Neural progenitor cell (in vitro differentiated cells): ENCODE results near the gene PLCB1. TPM values are rescaled to one million over a fixed set of nuclear protein-coding genes. Genes with fewer than 3 reads are reported as not detected.

Experiments
- DNase-seq: peaks from one replicate; pipeline ENCODE4 v3.0.0-alpha.2; 2016; ENCODE audit warnings: low spot score
- H2AFZ ChIP-seq: fragments of 200-600 bp; sonication (generic); replicated peaks from 2 replicates; pipeline ENCODE4 v1.6.1; 2016; ENCODE audit warnings: antibody characterized with exemption
- H3F3A ChIP-seq: fragments of 200-600 bp; sonication (generic); 2 replicates; pipeline ENCODE4 v1.6.1; 2016; ENCODE audit warnings: antibody characterized with exemption, low read depth
- H3K27ac ChIP-seq: fragments of 200-600 bp; sonication (generic); 2 replicates; pipeline ENCODE4 v1.5.1; 2016; ENCODE audit warnings: mild to moderate bottlenecking
- H3K27me3 ChIP-seq: fragments of 200-600 bp; sonication (generic); 2 replicates; pipeline ENCODE4 v1.6.1; 2016; ENCODE audit warnings: mild to moderate bottlenecking, moderate library complexity
- H3K36me3 ChIP-seq: fragments of 200-600 bp; sonication (generic); 2 replicates; pipeline ENCODE4 v1.5.1; 2016
- H3K4me1 ChIP-seq: fragments of 200-600 bp; sonication (generic); 2 replicates; pipeline ENCODE4 v1.6.1; 2016; ENCODE audit warnings: mixed run types
- H3K4me2 ChIP-seq: fragments of 200-600 bp; sonication (generic); 2 replicates; pipeline ENCODE4 v1.6.1; 2016
- H3K4me3 ChIP-seq: fragments of 200-600 bp; sonication (generic); 2 replicates; pipeline ENCODE4 v1.5.1; 2016
- H3K79me2 ChIP-seq: fragments of 200-600 bp; sonication (generic); 2 replicates; pipeline ENCODE4 v1.6.1; 2016; ENCODE audit warnings: low read depth
- H3K9ac ChIP-seq: fragments of 200-600 bp; sonication (generic); 2 replicates; pipeline ENCODE4 v1.6.1; 2016
- H3K9me3 ChIP-seq: fragments of 200-600 bp; sonication (generic); 2 replicates; pipeline ENCODE4 v1.5.1; 2016; ENCODE audit warnings: low read depth
- H4K20me1 ChIP-seq: fragments of 200-600 bp; sonication (generic); 2 replicates; pipeline ENCODE4 v1.6.1; 2016; ENCODE audit warnings: low read depth
- H3K27ac Mint-ChIP-seq: 3 replicates; pipeline ENCODE4 v1.8.0; 2021; ENCODE audit warnings: mixed read lengths
- H3K27me3 Mint-ChIP-seq: 2 replicates; pipeline ENCODE4 v1.8.0; 2022; ENCODE audit warnings: low read depth, mild to moderate bottlenecking, inconsistent platforms, moderate library complexity, mixed read lengths; ENCODE audit not compliant: insufficient read depth
- H3K36me3 Mint-ChIP-seq: 3 replicates; pipeline ENCODE4 v1.8.0; 2021; ENCODE audit warnings: mixed read lengths
- H3K4me1 Mint-ChIP-seq: 3 replicates; pipeline ENCODE4 v1.8.0; 2021; ENCODE audit warnings: mixed read lengths
- H3K4me3 Mint-ChIP-seq: 3 replicates; pipeline ENCODE4 v1.8.0; 2021; ENCODE audit warnings: mild to moderate bottlenecking, moderate library complexity, mixed read lengths
- H3K9me3 Mint-ChIP-seq: 3 replicates; pipeline ENCODE4 v1.8.0; 2020; ENCODE audit warnings: mixed read lengths
- EZH2 ChIP-seq: fragments of 200-600 bp; sonication (generic); IDR thresholded peaks from 2 replicates; pipeline ENCODE4 v1.6.1; 2017; ENCODE audit warnings: antibody characterized with exemption, mild to moderate bottlenecking, moderate library complexity
- EZH2phosphoT487 ChIP-seq: fragments of 200-600 bp; sonication (generic); IDR thresholded peaks from 2 replicates; pipeline ENCODE4 v1.6.1; 2017; ENCODE audit warnings: antibody characterized with exemption
- total RNA-seq: library from RNA; depleted of rRNA; stranded (reverse); fragments of >200 nt; gene quantifications from 2 replicates; pipeline ENCODE4 v1.2.3, GENCODE V29; 2015; ENCODE audit warnings: low replicate concordance
- TF ChIP-seq, protein P1 (sequence below): fragments of 200-600 bp; sonication (generic); IDR thresholded peaks from 2 replicates; pipeline ENCODE4 v1.5.1; 2017; ENCODE audit warnings: antibody characterized with exemption, mild to moderate bottlenecking

Gene PLCB1
- total RNA-seq, 1 donor from 2014 or later: 30.2 TPM

DNA sequence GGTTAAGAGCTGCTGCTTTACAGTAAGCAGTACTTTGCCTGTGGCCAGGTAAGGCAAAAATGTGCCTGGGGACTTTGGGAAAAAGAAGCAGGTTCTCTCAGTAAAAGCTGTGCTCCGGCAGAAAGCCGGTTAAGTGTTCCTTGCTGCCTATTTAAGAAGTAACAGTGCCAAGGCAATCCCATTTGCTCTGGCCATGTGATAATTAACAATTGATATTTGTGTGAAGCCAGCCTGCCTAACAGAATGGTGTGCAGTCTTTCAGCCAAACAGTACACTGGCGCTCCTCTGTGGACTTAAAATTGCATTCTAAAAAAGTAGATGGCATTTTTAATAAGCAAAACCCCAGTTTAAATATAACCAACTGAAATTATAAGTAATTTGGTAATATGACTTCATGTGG lies 430.3 kb downstream of the PLCB1 start:
- H3K9ac ChIP-seq: no peak overlapping the region
- H3K27ac Mint-ChIP-seq: no peak overlapping the region
- no peak overlapping the region for H3K4me3 Mint-ChIP-seq
- H3F3A ChIP-seq: no peaks in the 10 kb centered on the region
- no peak overlapping the region for H3K4me3 ChIP-seq
- DNase-seq: no peak
- no peaks in the 10 kb centered on the region for H3K4me1 Mint-ChIP-seq
- no peaks in the 10 kb centered on the region for H3K27me3 ChIP-seq
- no peaks in the 10 kb centered on the region for H4K20me1 ChIP-seq
- peaks cover 11% of the 10 kb centered on the region for H3K9me3 Mint-ChIP-seq
- H3K36me3 ChIP-seq: no peaks in the 10 kb centered on the region
- H3K27ac ChIP-seq: no peak overlapping the region
- TF ChIP-seq EZH2phosphoT487 (no peak), EZH2 (no peak)
- TF ChIP-seq, protein P1, sequence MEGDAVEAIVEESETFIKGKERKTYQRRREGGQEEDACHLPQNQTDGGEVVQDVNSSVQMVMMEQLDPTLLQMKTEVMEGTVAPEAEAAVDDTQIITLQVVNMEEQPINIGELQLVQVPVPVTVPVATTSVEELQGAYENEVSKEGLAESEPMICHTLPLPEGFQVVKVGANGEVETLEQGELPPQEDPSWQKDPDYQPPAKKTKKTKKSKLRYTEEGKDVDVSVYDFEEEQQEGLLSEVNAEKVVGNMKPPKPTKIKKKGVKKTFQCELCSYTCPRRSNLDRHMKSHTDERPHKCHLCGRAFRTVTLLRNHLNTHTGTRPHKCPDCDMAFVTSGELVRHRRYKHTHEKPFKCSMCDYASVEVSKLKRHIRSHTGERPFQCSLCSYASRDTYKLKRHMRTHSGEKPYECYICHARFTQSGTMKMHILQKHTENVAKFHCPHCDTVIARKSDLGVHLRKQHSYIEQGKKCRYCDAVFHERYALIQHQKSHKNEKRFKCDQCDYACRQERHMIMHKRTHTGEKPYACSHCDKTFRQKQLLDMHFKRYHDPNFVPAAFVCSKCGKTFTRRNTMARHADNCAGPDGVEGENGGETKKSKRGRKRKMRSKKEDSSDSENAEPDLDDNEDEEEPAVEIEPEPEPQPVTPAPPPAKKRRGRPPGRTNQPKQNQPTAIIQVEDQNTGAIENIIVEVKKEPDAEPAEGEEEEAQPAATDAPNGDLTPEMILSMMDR: no peak
- H2AFZ ChIP-seq: no peak overlapping the region
- no peaks in the 10 kb centered on the region for H3K9me3 ChIP-seq
- H3K4me2 ChIP-seq: no peak overlapping the region
- H3K4me1 ChIP-seq: no peaks in the 10 kb centered on the region
- peaks cover 2% of the 10 kb centered on the region for H3K27me3 Mint-ChIP-seq
- H3K79me2 ChIP-seq: no peaks in the 10 kb centered on the region
- peaks cover 2% of the 10 kb centered on the region for H3K36me3 Mint-ChIP-seq

DNA sequence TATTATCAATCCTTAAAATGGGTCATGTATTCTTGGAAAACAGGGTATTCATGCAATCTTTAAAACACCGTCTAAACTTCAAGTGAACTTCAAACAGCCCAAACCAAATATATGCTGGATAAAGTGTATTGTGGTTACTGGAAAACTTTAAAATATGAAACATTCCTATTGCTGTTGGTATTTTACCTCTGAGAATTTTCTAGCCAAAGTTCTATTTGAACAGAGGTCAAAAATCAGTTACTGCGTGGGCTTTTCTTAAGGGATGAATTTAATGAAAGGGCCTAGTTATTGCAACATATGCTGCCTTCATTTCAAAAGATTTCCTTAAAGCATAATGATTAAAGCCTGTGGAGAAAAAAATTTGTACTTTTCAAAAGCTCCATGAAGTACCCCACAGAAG lies 436.0 kb downstream of the PLCB1 start:
- no peak overlapping the region for H3K4me2 ChIP-seq
- no peak overlapping the region for H3K4me3 ChIP-seq
- H3K27ac Mint-ChIP-seq: no peak overlapping the region
- no peaks in the 10 kb centered on the region for H3K36me3 Mint-ChIP-seq
- H3F3A ChIP-seq: no peaks in the 10 kb centered on the region
- TF ChIP-seq, protein P1: no peak
- TF ChIP-seq EZH2phosphoT487 (no peak), EZH2 (no peak)
- no peak overlapping the region for H3K4me3 Mint-ChIP-seq
- no peak overlapping the region for H3K9ac ChIP-seq
- H3K27me3 Mint-ChIP-seq: peaks cover 2% of the 10 kb centered on the region
- no peak for DNase-seq
- no peak overlapping the region for H3K27ac ChIP-seq
- H3K4me1 ChIP-seq: no peaks in the 10 kb centered on the region
- H3K36me3 ChIP-seq: no peaks in the 10 kb centered on the region
- H3K27me3 ChIP-seq: no peaks in the 10 kb centered on the region
- no peaks in the 10 kb centered on the region for H3K79me2 ChIP-seq
- H3K9me3 Mint-ChIP-seq: peaks cover 6% of the 10 kb centered on the region
- H3K4me1 Mint-ChIP-seq: no peaks in the 10 kb centered on the region
- H3K9me3 ChIP-seq: no peaks in the 10 kb centered on the region
- no peak overlapping the region for H2AFZ ChIP-seq
- no peaks in the 10 kb centered on the region for H4K20me1 ChIP-seq

- Histone ChIP-seq H3K27ac (no peak overlapping the region), H3K79me2 (no peaks in the 10 kb centered on the region), H3F3A (no peaks in the 10 kb centered on the region), H3K4me3 (no peak overlapping the region), H4K20me1 (no peaks in the 10 kb centered on the region), H3K4me1 (no peaks in the 10 kb centered on the region), H3K4me2 (no peak overlapping the region), H3K36me3 (no peaks in the 10 kb centered on the region), H3K9ac (no peak overlapping the region), H3K27me3 (no peaks in the 10 kb centered on the region), H2AFZ (no peak overlapping the region), H3K9me3 (no peaks in the 10 kb centered on the region)
- TF ChIP-seq EZH2: no peak
- TF ChIP-seq, protein P1: no peak
- TF ChIP-seq EZH2phosphoT487: no peak
- Mint-ChIP-seq H3K9me3 (no peaks in the 10 kb centered on the region), H3K36me3 (no peaks in the 10 kb centered on the region), H3K4me3 (no peak overlapping the region), H3K4me1 (no peaks in the 10 kb centered on the region), H3K27me3 (peaks cover 2% of the 10 kb centered on the region), H3K27ac (no peak overlapping the region)
- DNase-seq: no peak
These were observed 437.7 kb downstream of the PLCB1 start for GRCh38 chr20:8569766-8570165.

DNA sequence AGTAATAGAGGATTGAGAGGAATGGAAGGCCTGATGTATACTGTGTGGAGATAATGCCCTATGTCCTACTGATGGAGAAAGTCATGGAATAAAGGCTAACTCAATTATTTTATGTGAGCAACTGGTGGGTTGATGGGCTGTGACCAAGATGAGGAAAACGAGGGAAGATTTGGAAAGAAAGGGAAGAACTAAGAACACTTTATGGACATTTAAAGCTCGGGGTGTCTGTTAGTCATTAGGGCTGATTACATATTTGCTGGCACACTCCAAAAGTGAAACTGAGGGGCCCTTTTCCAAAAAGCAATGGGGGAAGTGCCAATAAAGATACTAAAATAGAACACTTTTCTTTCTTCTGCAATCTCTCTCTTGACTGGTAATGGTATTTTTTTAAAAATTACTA lies 439.5 kb downstream of the PLCB1 start:
- Mint-ChIP-seq H3K36me3 (no peaks in the 10 kb centered on the region), H3K4me3 (no peak overlapping the region), H3K27ac (no peak overlapping the region), H3K9me3 (no peaks in the 10 kb centered on the region), H3K4me1 (no peaks in the 10 kb centered on the region), H3K27me3 (no peaks in the 10 kb centered on the region)
- no peaks in the 10 kb centered on the region for H3K27me3 ChIP-seq
- no peaks in the 10 kb centered on the region for H3K9me3 ChIP-seq
- H3K79me2 ChIP-seq: no peaks in the 10 kb centered on the region
- no peak overlapping the region for H3K4me3 ChIP-seq
- no peak overlapping the region for H3K4me2 ChIP-seq
- peaks cover 3% of the 10 kb centered on the region for H3K4me1 ChIP-seq
- no peak overlapping the region for H2AFZ ChIP-seq
- DNase-seq: no peak
- H3K9ac ChIP-seq: no peak overlapping the region
- H3K27ac ChIP-seq: no peak overlapping the region
- no peak for TF ChIP-seq EZH2phosphoT487
- TF ChIP-seq, protein P1: no peak
- no peak for TF ChIP-seq EZH2
- H4K20me1 ChIP-seq: no peaks in the 10 kb centered on the region
- H3F3A ChIP-seq: no peaks in the 10 kb centered on the region
- no peaks in the 10 kb centered on the region for H3K36me3 ChIP-seq
